22Rv1 (cell line): ENCODE results near the gene CAMK1D.

Experiments
- ZFX ChIP-seq: fragments of 450-650 bp; IDR thresholded peaks from 2 replicates; pipeline ENCODE4 v1.6.1; 2017; ENCODE audit warnings: antibody characterized with exemption, borderline replicate concordance
- TF ChIP-seq, protein P1 (sequence below): fragments of 450-650 bp; IDR thresholded peaks from 2 replicates; pipeline ENCODE4 v1.5.1; 2017; ENCODE audit warnings: mild to moderate bottlenecking

DNA sequence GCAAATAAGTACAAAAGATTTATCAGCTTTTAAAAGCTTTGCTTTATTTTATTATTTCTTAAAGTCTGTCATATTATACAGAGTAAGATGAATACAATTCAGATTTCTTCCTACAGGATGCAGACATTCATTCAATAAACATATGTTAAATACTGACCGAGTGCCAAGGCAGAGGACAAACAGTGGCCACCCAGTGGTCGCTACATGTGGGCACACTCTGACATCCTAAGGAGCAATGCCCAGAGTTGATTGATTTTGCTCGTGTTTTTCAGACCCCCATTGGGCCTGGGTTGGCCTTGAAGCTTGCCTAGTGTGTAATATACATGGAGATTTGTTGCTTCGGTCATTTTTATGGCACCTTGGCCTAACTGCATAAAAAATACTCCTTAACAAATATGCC is 451.0 kb downstream of the CAMK1D start:
- TF ChIP-seq, protein P1, sequence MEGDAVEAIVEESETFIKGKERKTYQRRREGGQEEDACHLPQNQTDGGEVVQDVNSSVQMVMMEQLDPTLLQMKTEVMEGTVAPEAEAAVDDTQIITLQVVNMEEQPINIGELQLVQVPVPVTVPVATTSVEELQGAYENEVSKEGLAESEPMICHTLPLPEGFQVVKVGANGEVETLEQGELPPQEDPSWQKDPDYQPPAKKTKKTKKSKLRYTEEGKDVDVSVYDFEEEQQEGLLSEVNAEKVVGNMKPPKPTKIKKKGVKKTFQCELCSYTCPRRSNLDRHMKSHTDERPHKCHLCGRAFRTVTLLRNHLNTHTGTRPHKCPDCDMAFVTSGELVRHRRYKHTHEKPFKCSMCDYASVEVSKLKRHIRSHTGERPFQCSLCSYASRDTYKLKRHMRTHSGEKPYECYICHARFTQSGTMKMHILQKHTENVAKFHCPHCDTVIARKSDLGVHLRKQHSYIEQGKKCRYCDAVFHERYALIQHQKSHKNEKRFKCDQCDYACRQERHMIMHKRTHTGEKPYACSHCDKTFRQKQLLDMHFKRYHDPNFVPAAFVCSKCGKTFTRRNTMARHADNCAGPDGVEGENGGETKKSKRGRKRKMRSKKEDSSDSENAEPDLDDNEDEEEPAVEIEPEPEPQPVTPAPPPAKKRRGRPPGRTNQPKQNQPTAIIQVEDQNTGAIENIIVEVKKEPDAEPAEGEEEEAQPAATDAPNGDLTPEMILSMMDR: no peak
- no peak for TF ChIP-seq ZFX
